B cell (primary cell): ENCODE results near the gene ESPN. TPM values are rescaled to one million over a fixed set of nuclear protein-coding genes. Genes with fewer than 3 reads are reported as not detected.

ENCODE experiments used
- ATAC-seq: fragments of 200-7000 bp; cut with Tn5 transposase; one replicate; pipeline ENCODE4 v1.10.0; 2021; ENCODE audit warnings: low read depth, mild to moderate bottlenecking, moderate number of reproducible peaks, moderate library complexity
- CTCF ChIA-PET: fragments of 350-600 bp; sonication (Branson Sonifier 250); formaldehyde crosslinking; loops from one replicate; lab custom pipeline; 2021; ENCODE audit warnings: antibody characterized with exemption, inconsistent platforms; lab: Charles Lee
- POLR2A ChIA-PET: fragments of 350-600 bp; sonication (Branson Sonifier 250); formaldehyde crosslinking; loops from one replicate; lab custom pipeline; 2021; ENCODE audit warnings: antibody characterized with exemption; lab: Charles Lee
- DNase-seq: peaks from one replicate; pipeline ENCODE4 v3.0.0; 2013
- H2AFZ ChIP-seq: 2 replicates; pipeline ENCODE4 v1.6.1; 2012; ENCODE audit warnings: mild to moderate bottlenecking, low read depth, low read length; ENCODE audit not compliant: insufficient read depth, poor library complexity, severe bottlenecking
- H3K27ac ChIP-seq, 2 donors: 1 replicate in 1 of 2; 2 replicates in 1 of 2; pipeline ENCODE4 v1.5.1; 2012 to 2013; ENCODE audit warnings: low read length in 2 of 2, mild to moderate bottlenecking in 2 of 2, moderate library complexity in 1 of 2
- H3K27me3 ChIP-seq, 4 experiments: fragments of 200-600 bp in 1 of 4; sonication (generic) in 1 of 4; replicated peaks in 1 of 4; 1 replicate in 2 of 4; 2 replicates in 2 of 4; pipeline versions ENCODE4 v1.6.1 to v1.7.0; 2013 to 2016; ENCODE audit warnings: low read length in 3 of 4, mild to moderate bottlenecking in 2 of 4, mixed read lengths in 1 of 4, moderate library complexity in 1 of 4; ENCODE audit not compliant: insufficient read depth in 4 of 4, control insufficient read depth in 3 of 4; ENCODE audit errors: control extremely low read depth in 1 of 4
- H3K36me3 ChIP-seq, 2 experiments: replicated peaks in 1 of 2; 1 replicate in 1 of 2; 2 replicates in 1 of 2; pipeline versions ENCODE4 v1.6.1 to v1.7.1; 2013; ENCODE audit warnings: low read length in 1 of 2; ENCODE audit not compliant: insufficient read depth in 2 of 2, control insufficient read depth in 1 of 2; ENCODE audit errors: control extremely low read depth in 1 of 2, extremely low read depth in 1 of 2
- H3K4me1 ChIP-seq, 2 donors: fragments of 200-600 bp in 1 of 2; sonication (generic) in 1 of 2; 1 replicate in 1 of 2; 2 replicates in 1 of 2; pipeline versions ENCODE4 v1.5.1 to v1.6.1; 2013 to 2017; ENCODE audit warnings: low read length in 2 of 2; ENCODE audit not compliant: control insufficient read depth in 2 of 2, insufficient read depth in 2 of 2
- H3K4me2 ChIP-seq: replicated peaks from 2 replicates; pipeline ENCODE3; 2012; ENCODE audit warnings: mild to moderate bottlenecking, low read depth, low read length; ENCODE audit not compliant: poor library complexity, severe bottlenecking
- H3K4me3 ChIP-seq, 5 experiments: fragments of 200-600 bp in 1 of 5; sonication (generic) in 1 of 5; 1 replicate in 3 of 5; 2 replicates in 2 of 5; pipeline versions ENCODE4 v1.5.1 to v1.7.0; 2011 to 2016; ENCODE audit warnings: low read length in 4 of 5, mild to moderate bottlenecking in 4 of 5, low read depth in 2 of 5, control low read depth in 1 of 5, moderate library complexity in 1 of 5; ENCODE audit not compliant: insufficient read depth in 1 of 5; ENCODE audit errors: control extremely low read depth in 1 of 5, extremely low read depth in 1 of 5
- H3K79me2 ChIP-seq: fragments of 200-600 bp; sonication (generic); one replicate; pipeline ENCODE4 v1.6.0; 2016; ENCODE audit warnings: low read length; ENCODE audit not compliant: control insufficient read depth, insufficient read depth
- H3K9ac ChIP-seq: fragments of 200-600 bp; sonication (generic); 2 replicates; pipeline ENCODE4 v1.6.1; 2017; ENCODE audit warnings: mild to moderate bottlenecking, low read length, moderate library complexity
- H3K9me3 ChIP-seq, 3 donors: one replicate each; pipeline versions ENCODE4 v1.6.1 to v1.7.1; 2013; ENCODE audit warnings: low read length in 2 of 3; ENCODE audit not compliant: control insufficient read depth in 2 of 3, insufficient read depth in 1 of 3; ENCODE audit errors: control extremely low read depth in 1 of 3
- H4K20me1 ChIP-seq: 2 replicates; pipeline ENCODE4 v1.6.0; 2012; ENCODE audit warnings: mild to moderate bottlenecking, low read length; ENCODE audit not compliant: insufficient read depth, control insufficient read depth, poor library complexity, severe bottlenecking
- H3K27ac Mint-ChIP-seq: one replicate; pipeline ENCODE4 v1.8.0; 2021; ENCODE audit warnings: mixed read lengths
- H3K27me3 Mint-ChIP-seq: one replicate; pipeline ENCODE4 v1.8.0; 2021; ENCODE audit warnings: mixed read lengths
- H3K4me1 Mint-ChIP-seq: one replicate; pipeline ENCODE4 v1.8.0; 2021; ENCODE audit warnings: mixed read lengths
- H3K4me3 Mint-ChIP-seq: one replicate; pipeline ENCODE4 v1.8.0; 2021; ENCODE audit warnings: mixed read lengths
- H3K9me3 Mint-ChIP-seq: one replicate; pipeline ENCODE4 v1.8.0; 2022; ENCODE audit warnings: mixed read lengths; ENCODE audit not compliant: insufficient read depth
- EZH2 ChIP-seq: IDR thresholded peaks from 2 replicates; pipeline ENCODE4 v1.6.1; 2012; ENCODE audit warnings: borderline replicate concordance, low read depth, mild to moderate bottlenecking, moderate library complexity, low read length; ENCODE audit not compliant: insufficient read depth, poor library complexity, severe bottlenecking
- whole genome bisulfite sequencing: methylation state at CpG from one replicate; pipeline ENCODE4 v1.1.5; 2013; ENCODE audit warnings: missing lambda C conversion rate; ENCODE audit not compliant: insufficient coverage; 5-methylcytosine and 5-hydroxymethylcytosine counted together
- intact Hi-C: fragments of 100-400 bp; cut with micrococcal nuclease; formaldehyde crosslinking; loops from one replicate; pipeline ENCODE4 v1.10.0; 2022
- polyA plus RNA-seq: library from polyadenylated mRNA; depleted of rRNA; stranded (reverse); fragments of >200 nt; gene quantifications from 2 replicates; pipeline ENCODE4 v1.2.3, GENCODE V29; 2012
- total RNA-seq, 2 donors: library from RNA; stranded (reverse); fragments of 120-200 nt in 1 of 2; gene quantifications; 1 replicate in 1 of 2; 2 replicates in 1 of 2; pipeline versions ENCODE4 v1.2.3 to v1.2.4, GENCODE V29; 2013 to 2022
- TF ChIP-seq, protein P1 (sequence below): fragments of 200-600 bp; IDR thresholded peaks from one replicate; pipeline ENCODE4 v1.8.0; 2022; ENCODE audit warnings: antibody characterized with exemption, mild to moderate bottlenecking

The ESPN gene
- total and polyA plus RNA-seq, 2 donors (not counting 1 experiment from before 2014, with no cell fraction given): 0.19 to 0.25 TPM

- H3K79me2 ChIP-seq: no peaks in the 10 kb centered on the region
- no peaks in the 10 kb centered on the region for H3K36me3 ChIP-seq
- no peaks in the 10 kb centered on the region for H3K9me3 Mint-ChIP-seq
- peaks cover 20% of the 10 kb centered on the region for H3K27me3 Mint-ChIP-seq
- peaks cover 0 to 8% (median 1%) of the 10 kb centered on the region in 4 experiments for H3K27me3 ChIP-seq
- 92% methylated on average over 28 of the region's 31 CpGs for WGBS
- CTCF ChIA-PET: interaction anchor here (1.4 kb wide), 1 partner anchor 15 kb away, joined by 4 read pairs; no protein-coding TSS in a partner anchor
- H3K4me1 ChIP-seq: peaks cover 0 to 10% of the 10 kb centered on the region in 2 donors
- intact Hi-C loops: no loop called here
- no peak for TF ChIP-seq EZH2
- TF ChIP-seq, protein P1, sequence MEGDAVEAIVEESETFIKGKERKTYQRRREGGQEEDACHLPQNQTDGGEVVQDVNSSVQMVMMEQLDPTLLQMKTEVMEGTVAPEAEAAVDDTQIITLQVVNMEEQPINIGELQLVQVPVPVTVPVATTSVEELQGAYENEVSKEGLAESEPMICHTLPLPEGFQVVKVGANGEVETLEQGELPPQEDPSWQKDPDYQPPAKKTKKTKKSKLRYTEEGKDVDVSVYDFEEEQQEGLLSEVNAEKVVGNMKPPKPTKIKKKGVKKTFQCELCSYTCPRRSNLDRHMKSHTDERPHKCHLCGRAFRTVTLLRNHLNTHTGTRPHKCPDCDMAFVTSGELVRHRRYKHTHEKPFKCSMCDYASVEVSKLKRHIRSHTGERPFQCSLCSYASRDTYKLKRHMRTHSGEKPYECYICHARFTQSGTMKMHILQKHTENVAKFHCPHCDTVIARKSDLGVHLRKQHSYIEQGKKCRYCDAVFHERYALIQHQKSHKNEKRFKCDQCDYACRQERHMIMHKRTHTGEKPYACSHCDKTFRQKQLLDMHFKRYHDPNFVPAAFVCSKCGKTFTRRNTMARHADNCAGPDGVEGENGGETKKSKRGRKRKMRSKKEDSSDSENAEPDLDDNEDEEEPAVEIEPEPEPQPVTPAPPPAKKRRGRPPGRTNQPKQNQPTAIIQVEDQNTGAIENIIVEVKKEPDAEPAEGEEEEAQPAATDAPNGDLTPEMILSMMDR: no peak
- H3K9ac ChIP-seq: no peak overlapping the region
- DNase-seq: no peak
- POLR2A ChIA-PET: no interaction called here
- no peak overlapping the region for H3K4me2 ChIP-seq
- H3K27ac Mint-ChIP-seq: no peak overlapping the region
- no peak overlapping the region for H3K27ac ChIP-seq
- no peaks in the 10 kb centered on the region for H3K9me3 ChIP-seq
- H3K4me1 Mint-ChIP-seq: no peaks in the 10 kb centered on the region
- no peak overlapping the region for H2AFZ ChIP-seq
- H3K4me3 Mint-ChIP-seq: no peak overlapping the region
- H4K20me1 ChIP-seq: no peaks in the 10 kb centered on the region
- no peak for ATAC-seq
- no peak overlapping the region for H3K4me3 ChIP-seq
Measured at GRCh38 chr1:6505367-6506209, 81.0 kb downstream of the ESPN start.
